Measurements from ENCODE around the gene SLC39A9.

GRCh38 chr14:69358233-69358963 lies 40.1 kb upstream of the SLC39A9 start:
- TF ChIP-seq YY1 (IDR thresholded peaks at IDR 0.05; ENCODE audit: insufficient read depth, insufficient read length) (no peak), SUZ12 (IDR thresholded peaks at IDR 0.05; ENCODE audit: extremely low read depth, insufficient read depth, insufficient read length) (no peak)
